GM12873 (cell line): ENCODE results near the gene SGK2.

Experiments
- TF ChIP-seq, protein P1 (sequence below): IDR thresholded peaks from 2 replicates; pipeline ENCODE4 v1.5.1; 2012; ENCODE audit warnings: low read depth, mild to moderate bottlenecking, moderate library complexity, low read length, control low read depth; ENCODE audit not compliant: insufficient read depth; ENCODE audit errors: missing control alignments

The SGK2 gene

DNA sequence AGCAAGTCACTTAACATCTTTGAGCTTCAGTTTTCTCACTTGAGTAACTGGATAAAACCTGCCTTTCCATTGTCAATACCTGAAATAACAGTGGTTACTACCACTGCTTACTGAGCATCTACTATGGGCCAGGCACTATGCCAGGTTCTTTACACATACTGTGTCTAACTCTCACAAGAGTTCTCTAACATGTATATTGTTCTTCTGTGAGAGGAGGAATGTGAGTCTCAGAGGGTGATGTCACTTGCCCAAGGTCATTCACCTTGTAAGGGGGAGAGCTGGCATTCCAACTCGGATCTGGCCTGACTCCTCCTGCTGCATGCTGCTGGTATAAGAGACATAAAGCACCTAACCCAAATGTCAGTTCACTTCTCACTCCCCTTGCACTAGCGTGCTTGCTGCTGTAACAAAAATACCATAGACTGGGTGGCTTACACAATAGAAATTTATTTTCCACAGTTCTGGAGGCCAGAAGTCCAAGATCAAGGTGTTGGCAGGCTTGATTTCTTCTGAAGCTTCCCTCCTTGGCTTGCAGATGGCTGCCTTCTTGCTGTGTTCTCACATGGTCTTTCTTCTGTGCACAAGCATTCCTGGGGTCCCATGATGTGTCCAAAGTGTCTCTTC is 21.9 kb upstream of the SGK2 start:
- TF ChIP-seq, protein P1, sequence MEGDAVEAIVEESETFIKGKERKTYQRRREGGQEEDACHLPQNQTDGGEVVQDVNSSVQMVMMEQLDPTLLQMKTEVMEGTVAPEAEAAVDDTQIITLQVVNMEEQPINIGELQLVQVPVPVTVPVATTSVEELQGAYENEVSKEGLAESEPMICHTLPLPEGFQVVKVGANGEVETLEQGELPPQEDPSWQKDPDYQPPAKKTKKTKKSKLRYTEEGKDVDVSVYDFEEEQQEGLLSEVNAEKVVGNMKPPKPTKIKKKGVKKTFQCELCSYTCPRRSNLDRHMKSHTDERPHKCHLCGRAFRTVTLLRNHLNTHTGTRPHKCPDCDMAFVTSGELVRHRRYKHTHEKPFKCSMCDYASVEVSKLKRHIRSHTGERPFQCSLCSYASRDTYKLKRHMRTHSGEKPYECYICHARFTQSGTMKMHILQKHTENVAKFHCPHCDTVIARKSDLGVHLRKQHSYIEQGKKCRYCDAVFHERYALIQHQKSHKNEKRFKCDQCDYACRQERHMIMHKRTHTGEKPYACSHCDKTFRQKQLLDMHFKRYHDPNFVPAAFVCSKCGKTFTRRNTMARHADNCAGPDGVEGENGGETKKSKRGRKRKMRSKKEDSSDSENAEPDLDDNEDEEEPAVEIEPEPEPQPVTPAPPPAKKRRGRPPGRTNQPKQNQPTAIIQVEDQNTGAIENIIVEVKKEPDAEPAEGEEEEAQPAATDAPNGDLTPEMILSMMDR = no peak

GRCh38 chr20:43537921-43538877 is 20.6 kb upstream of the SGK2 start:
- TF ChIP-seq, protein P1 = peak; percentile 96

- TF ChIP-seq, protein P1 = no peak
Observed at GRCh38 chr20:43538878-43539700, 19.7 kb upstream of the SGK2 start.

GRCh38 chr20:43539975-43540672 is 18.7 kb upstream of the SGK2 start:
- TF ChIP-seq, protein P1 = no peak

DNA sequence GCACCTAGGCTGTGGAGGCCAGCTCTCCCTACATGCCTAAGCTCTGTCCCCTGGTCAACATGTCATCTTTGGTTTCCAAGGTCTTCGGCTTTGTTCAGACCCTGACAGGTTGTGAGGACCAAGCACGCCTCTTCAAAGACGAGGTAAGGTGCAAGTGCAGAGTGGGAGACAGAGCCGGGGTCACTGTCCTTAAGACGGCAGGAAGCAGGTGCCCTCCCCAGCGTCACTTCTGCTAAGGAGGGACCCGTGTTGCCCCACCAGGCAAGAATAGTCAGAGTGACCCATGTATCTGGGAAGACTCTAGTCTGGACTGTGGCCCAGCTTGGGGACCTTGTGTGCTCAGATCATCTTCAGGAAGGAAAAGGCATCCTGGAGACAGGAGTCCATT is 18.2 kb upstream of the SGK2 start:
- TF ChIP-seq, protein P1 = no peak

DNA sequence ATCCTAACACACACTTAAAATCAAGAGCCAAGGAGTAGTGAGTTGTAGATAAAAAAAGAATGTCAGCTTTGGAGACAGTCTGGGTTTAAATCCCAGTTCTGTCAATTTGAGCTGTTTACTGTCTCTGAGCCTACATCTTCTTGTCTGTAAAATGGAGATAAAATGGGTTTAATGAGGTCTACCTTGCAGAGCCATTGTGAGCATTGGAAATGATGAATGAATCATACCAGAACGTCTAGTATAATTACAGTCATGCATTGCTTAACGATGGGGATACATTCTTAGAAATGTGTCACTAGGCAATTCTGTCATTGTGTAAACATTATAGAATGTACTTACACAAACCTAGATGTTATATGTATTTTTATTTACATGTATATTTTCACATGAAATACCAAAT is 17.6 kb upstream of the SGK2 start:
- TF ChIP-seq, protein P1 = no peak
